H1 (cell line): ENCODE measurements around the gene ATP11C. TPM values are rescaled to one million over a fixed set of nuclear protein-coding genes. Genes with fewer than 3 reads are reported as not detected.

ENCODE experiments used
- CTCF ChIA-PET: fragments of 300-600 bp; sonication (Branson Sonifier 250); formaldehyde crosslinking; loops from one replicate; lab custom pipeline; 2021; ENCODE audit not compliant: partially characterized antibody; lab: Charles Lee
- POLR2A ChIA-PET: fragments of 300-600 bp; sonication (Branson Sonifier 250); formaldehyde crosslinking; loops from one replicate; lab custom pipeline; 2021; ENCODE audit warnings: inconsistent platforms; ENCODE audit not compliant: partially characterized antibody; lab: Charles Lee
- DNase-seq, 2 experiments: peaks; one replicate each; pipeline versions ENCODE4 v3.0.0 to v3.0.0-alpha.2; 2010 to 2022; ENCODE audit warnings: low spot score in 2 of 2, low read depth in 1 of 2, mixed read lengths in 1 of 2
- FAIRE-seq: peaks from 2 replicates; lab custom pipeline; 2011; peaks lifted over from hg19 to GRCh38; lab: Jason Lieb, UNC
- H2AFZ ChIP-seq: 2 replicates; pipeline ENCODE4 v1.8.1; 2012; ENCODE audit warnings: low read length, inconsistent platforms
- H2AK5ac ChIP-seq: 2 replicates; pipeline ENCODE4 v1.6.1; 2013; ENCODE audit warnings: low read depth, low read length
- H2BK120ac ChIP-seq: replicated peaks from 2 replicates; pipeline ENCODE3; 2013; ENCODE audit warnings: low read depth, low read length, inconsistent platforms
- H2BK12ac ChIP-seq: 2 replicates; pipeline ENCODE4 v1.6.1; 2013; ENCODE audit warnings: low read depth, low read length
- H2BK15ac ChIP-seq: 2 replicates; pipeline ENCODE4 v1.6.1; 2013; ENCODE audit warnings: low read length
- H2BK20ac ChIP-seq: 2 replicates; pipeline ENCODE4 v1.6.1; 2013; ENCODE audit warnings: low read length
- H2BK5ac ChIP-seq: 2 replicates; pipeline ENCODE4 v1.6.1; 2013; ENCODE audit warnings: low read depth, low read length
- H3K14ac ChIP-seq: 2 replicates; pipeline ENCODE4 v1.6.1; 2013; ENCODE audit warnings: inconsistent platforms; ENCODE audit not compliant: insufficient read length
- H3K18ac ChIP-seq: 2 replicates; pipeline ENCODE4 v1.6.1; 2013; ENCODE audit warnings: low read length; ENCODE audit errors: extremely low read depth
- H3K23ac ChIP-seq: 2 replicates; pipeline ENCODE4 v1.6.1; 2013; ENCODE audit warnings: inconsistent platforms; ENCODE audit not compliant: insufficient read length
- H3K23me2 ChIP-seq: 2 replicates; pipeline ENCODE4 v1.6.1; 2013; ENCODE audit warnings: low read depth, low read length
- H3K27ac ChIP-seq: 2 replicates; pipeline ENCODE4 v1.6.1; 2011; ENCODE audit warnings: low read depth, low read length, inconsistent platforms
- H3K27me3 ChIP-seq, 4 experiments: replicated peaks in 1 of 4; 1 replicate in 1 of 4; 2 replicates in 3 of 4; pipeline versions ENCODE4 v1.6.1 to v1.8.1; 2011 to 2013; ENCODE audit warnings: low read length in 3 of 4, mild to moderate bottlenecking in 3 of 4, inconsistent platforms in 2 of 4, mixed read lengths in 2 of 4, moderate library complexity in 1 of 4; ENCODE audit not compliant: control insufficient read depth in 3 of 4, insufficient read depth in 3 of 4; ENCODE audit errors: extremely low read depth in 1 of 4
- H3K36me3 ChIP-seq, 4 experiments: 2 replicates each; pipeline versions ENCODE4 v1.6.1 to v1.8.1; 2011 to 2013; ENCODE audit warnings: mild to moderate bottlenecking in 4 of 4, low read length in 3 of 4, moderate library complexity in 2 of 4, control low read depth in 1 of 4, inconsistent platforms in 1 of 4; ENCODE audit not compliant: insufficient read depth in 4 of 4, control insufficient read depth in 2 of 4
- H3K4ac ChIP-seq: replicated peaks from 2 replicates; pipeline ENCODE3; 2013; ENCODE audit warnings: low read length, low read depth, mixed read lengths, inconsistent platforms; ENCODE audit not compliant: insufficient read length
- H3K4me1 ChIP-seq, 4 experiments: replicated peaks in 1 of 4; 1 replicate in 1 of 4; 2 replicates in 3 of 4; pipeline versions ENCODE4 v1.6.1 to v1.8.1; 2011 to 2013; ENCODE audit warnings: low read length in 3 of 4, inconsistent platforms in 2 of 4, mixed read lengths in 1 of 4; ENCODE audit not compliant: insufficient read depth in 4 of 4, control insufficient read depth in 3 of 4
- H3K4me2 ChIP-seq, 2 experiments: 2 replicates each; pipeline versions ENCODE4 v1.6.1 to v1.8.1; 2011 to 2013; ENCODE audit warnings: low read depth in 2 of 2, low read length in 2 of 2, control low read depth in 1 of 2, inconsistent platforms in 1 of 2, mild to moderate bottlenecking in 1 of 2; ENCODE audit not compliant: insufficient read depth in 1 of 2
- H3K4me3 ChIP-seq, 4 experiments: fragments of 200-600, 300-600 bp in 1 of 4; sonication (generic), shearing (Covaris generic), sonication (Bioruptor Twin) in 1 of 4; 2 replicates each; pipeline versions ENCODE4 v1.5.1 to v1.8.1; 2011 to 2016; ENCODE audit warnings: low read length in 4 of 4, low read depth in 3 of 4, control low read depth in 2 of 4, inconsistent platforms in 2 of 4, mild to moderate bottlenecking in 2 of 4, mixed read lengths in 1 of 4, moderate library complexity in 1 of 4; ENCODE audit not compliant: insufficient read depth in 2 of 4; ENCODE audit errors: extremely low read depth in 1 of 4
- H3K56ac ChIP-seq: replicated peaks from 2 replicates; pipeline ENCODE3; 2013; ENCODE audit warnings: low read depth, mild to moderate bottlenecking, mixed read lengths, low read length, inconsistent platforms; ENCODE audit not compliant: insufficient read length
- H3K79me1 ChIP-seq: 2 replicates; pipeline ENCODE4 v1.6.1; 2013; ENCODE audit warnings: low read depth, low read length, control low read depth
- H3K79me2 ChIP-seq, 2 experiments: 2 replicates each; pipeline versions ENCODE4 v1.6.1 to v1.8.1; 2012 to 2013; ENCODE audit warnings: low read length in 2 of 2, mild to moderate bottlenecking in 2 of 2, inconsistent platforms in 1 of 2; ENCODE audit not compliant: insufficient read depth in 2 of 2, control insufficient read depth in 1 of 2
- H3K9ac ChIP-seq, 4 experiments: replicated peaks in 1 of 4; 1 replicate in 1 of 4; 2 replicates in 3 of 4; pipeline versions ENCODE4 v1.6.1 to v1.8.1; 2011 to 2013; ENCODE audit warnings: low read depth in 3 of 4, low read length in 3 of 4, control low read depth in 2 of 4, mild to moderate bottlenecking in 2 of 4, moderate library complexity in 2 of 4, inconsistent platforms in 1 of 4; ENCODE audit errors: extremely low read depth in 1 of 4
- H3K9me3 ChIP-seq, 2 experiments: 2 replicates each; pipeline versions ENCODE4 v1.6.1 to v1.8.1; 2012 to 2013; ENCODE audit warnings: mild to moderate bottlenecking in 2 of 2, moderate library complexity in 2 of 2, control low read depth in 1 of 2, inconsistent platforms in 1 of 2, low read depth in 1 of 2, low read length in 1 of 2, mixed read lengths in 1 of 2; ENCODE audit not compliant: insufficient read depth in 2 of 2
- H4K20me1 ChIP-seq, 2 experiments: replicated peaks in 1 of 2; 2 replicates each; pipeline versions ENCODE3 to v1.8.1; 2011 to 2013; ENCODE audit warnings: inconsistent platforms in 2 of 2, low read length in 2 of 2, mild to moderate bottlenecking in 1 of 2; ENCODE audit not compliant: insufficient read depth in 2 of 2, control insufficient read depth in 1 of 2
- H4K5ac ChIP-seq: 2 replicates; pipeline ENCODE4 v1.6.1; 2013; ENCODE audit warnings: low read length, low read depth, mixed read lengths, inconsistent platforms; ENCODE audit not compliant: insufficient read length
- H4K8ac ChIP-seq: 2 replicates; pipeline ENCODE4 v1.8.0; 2013; ENCODE audit warnings: mild to moderate bottlenecking, moderate library complexity, low read length, inconsistent platforms; ENCODE audit not compliant: insufficient read depth; ENCODE audit errors: extremely low read depth
- H4K91ac ChIP-seq: replicated peaks from 2 replicates; pipeline ENCODE3; 2013; ENCODE audit warnings: low read length, mixed read lengths, inconsistent platforms; ENCODE audit not compliant: insufficient read length
- BACH1 ChIP-seq: IDR thresholded peaks from 2 replicates; pipeline ENCODE4 v1.6.1; 2012; ENCODE audit warnings: low read length, improper control_type of control experiment
- BCL11A ChIP-seq, 2 experiments: IDR thresholded peaks; one replicate each; pipeline ENCODE4 v1.6.1; 2011; ENCODE audit warnings: low read depth in 2 of 2, low read length in 2 of 2, mild to moderate bottlenecking in 2 of 2
- CREB1 ChIP-seq: IDR thresholded peaks from 2 replicates; pipeline ENCODE4 v1.6.1; 2012; ENCODE audit warnings: inconsistent platforms
- GABPA ChIP-seq: IDR thresholded peaks from 2 replicates; pipeline ENCODE4 v1.6.1; 2011; ENCODE audit warnings: mild to moderate bottlenecking, low read length, moderate library complexity, borderline replicate concordance; ENCODE audit not compliant: insufficient read depth
- HDAC6 ChIP-seq: IDR thresholded peaks from one replicate; pipeline ENCODE4 v1.7.1; 2012; ENCODE audit warnings: low read depth, mild to moderate bottlenecking, inconsistent platforms, low read length, moderate library complexity
- SIN3A ChIP-seq, 2 experiments: IDR thresholded peaks in 1 of 2; conservative IDR thresholded peaks in 1 of 2; 2 replicates each; pipeline ENCODE4 v1.6.1; 2011 to 2012; ENCODE audit warnings: low read length in 2 of 2, improper control_type of control experiment in 1 of 2, low read depth in 1 of 2, mild to moderate bottlenecking in 1 of 2
- SP1 ChIP-seq: IDR thresholded peaks from 2 replicates; pipeline ENCODE4 v1.6.1; 2011; ENCODE audit warnings: low read depth, low read length
- SP2 ChIP-seq: IDR thresholded peaks from 2 replicates; pipeline ENCODE4 v1.6.1; 2012; ENCODE audit warnings: mild to moderate bottlenecking, low read length, inconsistent platforms
- TAF7 ChIP-seq: optimal IDR thresholded peaks from 2 replicates; pipeline ENCODE3; 2011; ENCODE audit warnings: low read depth, mild to moderate bottlenecking, inconsistent platforms, low read length, moderate library complexity, borderline replicate concordance
- TCF12 ChIP-seq: IDR thresholded peaks from 2 replicates; pipeline ENCODE4 v1.6.1; 2011; ENCODE audit warnings: low read depth, mild to moderate bottlenecking, low read length
- TEAD4 ChIP-seq: IDR thresholded peaks from 2 replicates; pipeline ENCODE4 v1.6.1; 2012; ENCODE audit warnings: low read depth, low read length, inconsistent platforms, mixed read lengths
- YY1 ChIP-seq: IDR thresholded peaks from 2 replicates; pipeline ENCODE4 v1.6.1; 2011; ENCODE audit warnings: low read depth, mild to moderate bottlenecking, low read length
- polyA plus RNA-seq, 7 experiments: library from polyadenylated mRNA; depleted of rRNA in 3 of 7; stranded (reverse) in 5 of 7; unstranded in 2 of 7; fragments of >200 nt in 5 of 7; fragments of 200-250 nt in 2 of 7; gene quantifications; 1 replicate in 5 of 7; 2 replicates in 1 of 7; 4 replicates in 1 of 7; pipeline versions ENCODE4 v1.2.1 to v1.2.3, GENCODE V29; 2011 to 2013; ENCODE audit warnings: missing spikeins in 2 of 7, mixed read lengths in 2 of 7
- total RNA-seq: library from RNA; stranded (reverse); fragmentation: NEBNext Ultra II Directional; extraction: Animal tissue kit (Norgen Biotek cat#: 25700); gene quantifications from 2 replicates; pipeline ENCODE4 v1.2.1, GENCODE V29; 2021
- TF ChIP-seq, protein P1 (sequence below): IDR thresholded peaks from 2 replicates; pipeline ENCODE4 v1.6.1; 2011; ENCODE audit warnings: low read length, improper control_type of control experiment
- TF ChIP-seq, protein P2 (sequence below): IDR thresholded peaks from 2 replicates; pipeline ENCODE4 v1.6.1; 2012; ENCODE audit warnings: inconsistent platforms

Gene ATP11C
- total and polyA plus RNA-seq, 2 of the 8 experiments (the other 6 are each of a cell fraction or from before 2014, with no cell fraction given) = 14.7 to 52.1 TPM

DNA sequence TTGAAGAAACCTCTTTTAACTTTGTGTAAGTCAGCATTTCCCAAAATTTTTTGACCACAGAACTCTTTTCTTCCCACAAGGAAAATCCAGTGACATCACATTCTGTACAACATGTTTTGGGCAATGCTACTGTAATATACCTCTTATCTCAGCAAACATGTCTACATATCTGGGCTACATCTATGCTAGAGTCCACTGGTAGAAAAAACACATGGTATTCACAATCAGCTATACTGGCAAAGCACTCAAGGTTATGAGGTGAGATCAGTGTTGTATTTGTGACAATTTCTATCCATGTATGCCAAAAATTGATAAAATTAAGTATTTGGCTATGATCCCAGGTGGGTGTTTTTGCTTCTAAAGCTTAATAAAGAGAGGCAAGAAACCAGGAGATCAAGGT lies 98.0 kb downstream of the ATP11C start:
- Histone ChIP-seq H4K5ac (no peak overlapping the region), H3K4me1 (peaks cover 0 to 3% (median 0%) of the 10 kb centered on the region in 4 experiments; a peak in 2 of 7 replicates), H2BK12ac (no peak overlapping the region), H3K9ac (no peak overlapping the region), H2BK120ac (no peak overlapping the region), H3K14ac (no peak overlapping the region), H3K79me1 (no peaks in the 10 kb centered on the region; the same call in 1 of the 2 replicates), H3K4me3 (no peak overlapping the region), H3K56ac (no peak overlapping the region), H2AK5ac (no peak overlapping the region), H3K27me3 (no peaks in the 10 kb centered on the region), H3K9me3 (no peaks in the 10 kb centered on the region; a peak in 1 of 4 replicates), H4K8ac (no peak overlapping the region), H3K23ac (no peak overlapping the region), H3K23me2 (no peaks in the 10 kb centered on the region), H2BK20ac (no peak overlapping the region), H3K27ac (no peak overlapping the region), H3K79me2 (peaks cover 0 to 52% of the 10 kb centered on the region in 2 experiments; a peak in 2 of 4 replicates), H2BK15ac (no peak overlapping the region), H3K36me3 (no peaks in the 10 kb centered on the region), H4K91ac (no peak overlapping the region), H3K4me2 (no peak overlapping the region), H3K18ac (no peak overlapping the region), H2BK5ac (no peak overlapping the region), H2AFZ (no peak overlapping the region), H3K4ac (no peak overlapping the region), H4K20me1 (no peaks in the 10 kb centered on the region)
- ChIA-PET CTCF (no interaction called here), POLR2A (no interaction called here)
- DNase-seq (no peak), FAIRE-seq (no peak)
- no peak for TF ChIP-seq BCL11A (IDR thresholded peaks at IDR 0.05; ENCODE audit: low read depth in 2 of 2, low read length in 2 of 2)
- no peak for TF ChIP-seq TAF7
- no peak for TF ChIP-seq YY1
- TF ChIP-seq BACH1 = no peak
- TF ChIP-seq GABPA = no peak
- TF ChIP-seq SIN3A (conservative IDR thresholded peaks at IDR 0.05 in 1 of 2, IDR thresholded peaks at IDR 0.05 in 1 of 2; ENCODE audit: low read depth in 1 of 2, low read length in 2 of 2) = no peak
- no peak for TF ChIP-seq HDAC6
- TF ChIP-seq, protein P1, sequence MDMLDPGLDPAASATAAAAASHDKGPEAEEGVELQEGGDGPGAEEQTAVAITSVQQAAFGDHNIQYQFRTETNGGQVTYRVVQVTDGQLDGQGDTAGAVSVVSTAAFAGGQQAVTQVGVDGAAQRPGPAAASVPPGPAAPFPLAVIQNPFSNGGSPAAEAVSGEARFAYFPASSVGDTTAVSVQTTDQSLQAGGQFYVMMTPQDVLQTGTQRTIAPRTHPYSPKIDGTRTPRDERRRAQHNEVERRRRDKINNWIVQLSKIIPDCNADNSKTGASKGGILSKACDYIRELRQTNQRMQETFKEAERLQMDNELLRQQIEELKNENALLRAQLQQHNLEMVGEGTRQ = no peak
- TF ChIP-seq SP1 = no peak
- no peak for TF ChIP-seq TEAD4
- no peak for TF ChIP-seq SP2
- TF ChIP-seq, protein P2, sequence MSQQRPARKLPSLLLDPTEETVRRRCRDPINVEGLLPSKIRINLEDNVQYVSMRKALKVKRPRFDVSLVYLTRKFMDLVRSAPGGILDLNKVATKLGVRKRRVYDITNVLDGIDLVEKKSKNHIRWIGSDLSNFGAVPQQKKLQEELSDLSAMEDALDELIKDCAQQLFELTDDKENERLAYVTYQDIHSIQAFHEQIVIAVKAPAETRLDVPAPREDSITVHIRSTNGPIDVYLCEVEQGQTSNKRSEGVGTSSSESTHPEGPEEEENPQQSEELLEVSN = no peak
- no peak for TF ChIP-seq CREB1
- no peak for TF ChIP-seq TCF12
